Activated CD8-positive, alpha-beta memory T cell treated with anti-CD3 and anti-CD28 coated beads, Interleukin-2, amount 50 U/mL, for 48 hours (primary cell): ENCODE data around the gene ZNF513.

Experiments used
- DNase-seq: peaks from one replicate; pipeline ENCODE4 v3.0.0-alpha.2; 2020

The ZNF513 gene

GRCh38 chr2:27381577-27382181, 1.1 kb upstream of the ZNF513 start:
- DNase-seq = no peak

- no peak for DNase-seq
Measured at GRCh38 chr2:27379836-27380625, 503 bp downstream of the ZNF513 start.

- DNase-seq = no peak
Measured at GRCh38 chr2:27379383-27379835, 1.1 kb downstream of the ZNF513 start.

- DNase-seq = no peak
Measured at GRCh38 chr2:27378809-27379290, 1.7 kb downstream of the ZNF513 start.

- DNase-seq = no peak
Measured at GRCh38 chr2:27378096-27378808, 2.3 kb downstream of the ZNF513 start.

GRCh38 chr2:27377618-27378095, 2.9 kb downstream of the ZNF513 start:
- DNase-seq = no peak

- no peak for DNase-seq
Measured at GRCh38 chr2:27376866-27377617, 3.5 kb downstream of the ZNF513 start.

GRCh38 chr2:27376151-27376865, 4.2 kb downstream of the ZNF513 start:
- DNase-seq = no peak

- DNase-seq = no peak
Measured at GRCh38 chr2:27375513-27376099, 4.9 kb downstream of the ZNF513 start.

- no peak for DNase-seq
Measured at GRCh38 chr2:27373567-27373966, 7.0 kb downstream of the ZNF513 start.

- no peak for DNase-seq
Measured at GRCh38 chr2:27372937-27373336, 7.6 kb downstream of the ZNF513 start.

GRCh38 chr2:27370816-27371620, 9.5 kb downstream of the ZNF513 start:
- peak; percentile 78 for DNase-seq

- DNase-seq = peak; percentile 99
Measured at GRCh38 chr2:27370026-27370815, 10.3 kb downstream of the ZNF513 start, which contains the start of the genes EIF2B4 and SNX17. TSS of gene EIF2B4 (minus strand) at chr2:27370338. CDS start at chr2:27370314, 24 bp downstream. TSS of gene SNX17 (plus strand) at chr2:27370616. CDS start at chr2:27370744, 128 bp downstream.

GRCh38 chr2:27369471-27370025, 11.0 kb downstream of the ZNF513 start:
- DNase-seq = no peak

- no peak for DNase-seq
Measured at GRCh38 chr2:27363933-27364332, 16.6 kb downstream of the ZNF513 start.

GRCh38 chr2:27362678-27363420, 17.7 kb downstream of the ZNF513 start:
- no peak for DNase-seq

GRCh38 chr2:27356382-27357181, 24.0 kb downstream of the ZNF513 start, which contains the start of gene GTF3C2:
TSS of gene GTF3C2 (minus strand) at chr2:27356764. CDS start at chr2:27343554, 13,210 bp downstream.
- peak; percentile 93 for DNase-seq

- DNase-seq = no peak
Measured at GRCh38 chr2:27356056-27356381, 24.5 kb downstream of the ZNF513 start.
